Trophoblast cell (in vitro differentiated cells and primary cell): ENCODE measurements around the gene ZDHHC21.

Experiments
- DNase-seq, 2 donors: peaks; one replicate each; pipeline ENCODE4 v3.0.0-alpha.2; 2016
- H2AFZ ChIP-seq: 2 replicates; pipeline ENCODE4 v1.6.1; 2013; ENCODE audit warnings: low read length, moderate library complexity, mild to moderate bottlenecking; ENCODE audit not compliant: insufficient read depth, poor library complexity
- H2AK5ac ChIP-seq: 2 replicates; pipeline ENCODE4 v1.6.1; 2013; ENCODE audit warnings: mild to moderate bottlenecking, low read length
- H2BK120ac ChIP-seq: 2 replicates; pipeline ENCODE4 v1.6.1; 2013; ENCODE audit warnings: low read length, mild to moderate bottlenecking, moderate library complexity; ENCODE audit not compliant: insufficient read depth, poor library complexity
- H2BK12ac ChIP-seq: 2 replicates; pipeline ENCODE4 v1.6.1; 2013; ENCODE audit warnings: mild to moderate bottlenecking, low read length, moderate library complexity
- H2BK5ac ChIP-seq: 2 replicates; pipeline ENCODE4 v1.6.1; 2013; ENCODE audit warnings: low read length, low read depth, moderate library complexity, mild to moderate bottlenecking; ENCODE audit not compliant: poor library complexity
- H3K14ac ChIP-seq: 2 replicates; pipeline ENCODE4 v1.6.1; 2013; ENCODE audit warnings: mild to moderate bottlenecking, low read length
- H3K18ac ChIP-seq: 2 replicates; pipeline ENCODE4 v1.6.1; 2013; ENCODE audit warnings: mild to moderate bottlenecking, low read length
- H3K23ac ChIP-seq: 2 replicates; pipeline ENCODE4 v1.6.1; 2013; ENCODE audit warnings: low read length
- H3K27ac ChIP-seq: 2 replicates; pipeline ENCODE4 v1.5.1; 2013; ENCODE audit warnings: low read depth, mild to moderate bottlenecking, inconsistent platforms, low read length, moderate library complexity
- H3K27me3 ChIP-seq: 2 replicates; pipeline ENCODE4 v1.6.1; 2013; ENCODE audit warnings: inconsistent platforms, mild to moderate bottlenecking, low read length, moderate library complexity; ENCODE audit not compliant: insufficient read depth
- H3K36me3 ChIP-seq, 2 experiments: 1 replicate in 1 of 2; 2 replicates in 1 of 2; pipeline ENCODE4 v1.6.1; 2013; ENCODE audit warnings: low read length in 2 of 2, mild to moderate bottlenecking in 2 of 2, moderate library complexity in 1 of 2; ENCODE audit not compliant: insufficient read depth in 2 of 2, control insufficient read depth in 1 of 2
- H3K4ac ChIP-seq: 2 replicates; pipeline ENCODE4 v1.6.1; 2013; ENCODE audit warnings: low read depth, mild to moderate bottlenecking, low read length, moderate library complexity
- H3K4me1 ChIP-seq, 2 experiments: 1 replicate in 1 of 2; 2 replicates in 1 of 2; pipeline ENCODE4 v1.6.1; 2013; ENCODE audit warnings: low read length in 2 of 2, mild to moderate bottlenecking in 2 of 2, moderate library complexity in 1 of 2; ENCODE audit not compliant: insufficient read depth in 2 of 2, control insufficient read depth in 1 of 2
- H3K4me2 ChIP-seq: 2 replicates; pipeline ENCODE4 v1.6.1; 2013; ENCODE audit warnings: inconsistent platforms, mild to moderate bottlenecking, low read length, moderate library complexity
- H3K4me3 ChIP-seq: 2 replicates; pipeline ENCODE4 v1.5.1; 2013; ENCODE audit warnings: mild to moderate bottlenecking, low read depth, low read length, inconsistent platforms
- H3K79me1 ChIP-seq: one replicate; pipeline ENCODE4 v1.6.1; 2013; ENCODE audit warnings: low read length
- H3K79me2 ChIP-seq: 2 replicates; pipeline ENCODE4 v1.6.1; 2013; ENCODE audit warnings: low read length, mild to moderate bottlenecking; ENCODE audit not compliant: control insufficient read depth, insufficient read depth, poor library complexity
- H3K9ac ChIP-seq: 2 replicates; pipeline ENCODE4 v1.6.1; 2013; ENCODE audit warnings: mild to moderate bottlenecking, low read length
- H3K9me3 ChIP-seq: 2 replicates; pipeline ENCODE4 v1.6.1; 2013; ENCODE audit warnings: low read depth, mild to moderate bottlenecking, control low read depth, inconsistent platforms, low read length; ENCODE audit not compliant: insufficient read depth
- H4K12ac ChIP-seq: 2 replicates; pipeline ENCODE4 v1.6.1; 2013; ENCODE audit warnings: low read depth, mild to moderate bottlenecking, low read length, moderate library complexity
- H4K8ac ChIP-seq: 2 replicates; pipeline ENCODE4 v1.6.1; 2013; ENCODE audit warnings: low read depth, mild to moderate bottlenecking, low read length, moderate library complexity
- H4K91ac ChIP-seq: one replicate; pipeline ENCODE4 v1.6.1; 2013; ENCODE audit warnings: low read depth, mild to moderate bottlenecking, low read length, moderate library complexity
- WGBS: extraction: QIAGEN DNeasy Blood & Tissue Kit; methylation state at CpG from one replicate; pipeline ENCODE4 v1.1.7; 2013; ENCODE audit warnings: missing lambda C conversion rate; ENCODE audit not compliant: insufficient read length, insufficient coverage; ENCODE audit errors: extremely low coverage; 5-methylcytosine and 5-hydroxymethylcytosine counted together

The ZDHHC21 gene

DNA sequence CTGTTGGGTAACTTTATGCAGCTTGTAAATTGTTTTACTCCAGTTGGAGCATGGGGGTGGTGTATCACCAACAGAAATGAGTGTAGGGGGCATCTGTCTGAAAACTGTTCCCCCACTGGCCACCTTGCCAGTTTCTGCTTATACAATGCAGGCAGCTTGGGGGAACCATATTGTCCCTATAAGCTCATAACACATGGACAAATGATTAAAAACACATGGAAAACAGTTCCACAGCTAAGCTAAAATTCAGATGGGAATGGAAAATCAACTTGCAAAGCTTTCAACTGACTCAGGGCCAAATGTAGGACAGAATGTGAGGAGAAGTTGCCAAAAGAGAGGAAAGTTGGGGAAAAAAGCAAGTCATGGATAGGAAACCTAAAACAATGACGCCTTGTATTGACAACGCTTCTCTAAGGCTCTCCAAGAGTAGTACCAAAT, 37.2 kb upstream of the ZDHHC21 start:
- H4K12ac ChIP-seq = no peak overlapping the region
- H3K14ac ChIP-seq = no peak overlapping the region
- no peak overlapping the region for H2AFZ ChIP-seq
- H3K79me2 ChIP-seq = no peaks in the 10 kb centered on the region
- H3K23ac ChIP-seq = no peak overlapping the region
- H3K27ac ChIP-seq = no peak overlapping the region
- H3K4me3 ChIP-seq = no peak overlapping the region
- no peak overlapping the region for H2BK12ac ChIP-seq
- no peak overlapping the region for H3K4ac ChIP-seq
- H3K9ac ChIP-seq = no peak overlapping the region
- DNase-seq = no peak
- H3K79me1 ChIP-seq = no peaks in the 10 kb centered on the region
- no peak overlapping the region for H2BK120ac ChIP-seq
- H3K36me3 ChIP-seq = no peaks in the 10 kb centered on the region
- H3K4me2 ChIP-seq = no peak overlapping the region
- H3K18ac ChIP-seq = no peak overlapping the region
- no CpG with 5 or more reads among the region's 2 CpGs for WGBS
- H2AK5ac ChIP-seq = no peak overlapping the region
- H3K9me3 ChIP-seq = no peaks in the 10 kb centered on the region
- no peak overlapping the region for H2BK5ac ChIP-seq
- H3K4me1 ChIP-seq = no peaks in the 10 kb centered on the region
- no peak overlapping the region for H4K91ac ChIP-seq
- no peaks in the 10 kb centered on the region for H3K27me3 ChIP-seq
- H4K8ac ChIP-seq = no peak overlapping the region

DNA sequence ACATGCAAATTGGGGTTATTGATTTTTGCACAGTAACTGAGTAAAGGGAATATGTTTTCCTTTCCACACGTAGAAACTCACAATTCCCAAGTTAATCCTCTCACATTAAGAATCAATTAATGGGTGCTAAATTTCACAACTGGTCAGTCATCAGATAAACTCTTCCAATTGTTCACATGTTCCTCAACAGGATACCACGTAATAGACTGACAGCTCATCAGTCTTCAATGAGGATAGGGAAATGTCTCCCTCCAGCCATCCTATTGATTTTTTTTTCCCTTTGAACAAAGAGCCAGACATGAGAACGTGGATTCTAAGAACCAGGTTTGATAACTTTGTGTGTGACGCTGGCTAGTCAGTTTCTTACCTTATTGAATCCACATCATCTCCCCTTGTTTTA, 30.1 kb upstream of the ZDHHC21 start:
- H2BK5ac ChIP-seq = no peak overlapping the region
- no peak overlapping the region for H3K14ac ChIP-seq
- no peaks in the 10 kb centered on the region for H3K4me1 ChIP-seq
- no peak overlapping the region for H2BK120ac ChIP-seq
- H4K91ac ChIP-seq = no peak overlapping the region
- H3K36me3 ChIP-seq = no peaks in the 10 kb centered on the region
- H2AFZ ChIP-seq = no peak overlapping the region
- no peaks in the 10 kb centered on the region for H3K27me3 ChIP-seq
- no peak overlapping the region for H4K12ac ChIP-seq
- no peak overlapping the region for H3K23ac ChIP-seq
- no peak overlapping the region for H2AK5ac ChIP-seq
- H3K4ac ChIP-seq = no peak overlapping the region
- no peak overlapping the region for H2BK12ac ChIP-seq
- no peak overlapping the region for H3K18ac ChIP-seq
- no peak overlapping the region for H3K9ac ChIP-seq
- no peaks in the 10 kb centered on the region for H3K79me1 ChIP-seq
- H3K4me2 ChIP-seq = no peak overlapping the region
- no CpG with 5 or more reads among the region's 4 CpGs for WGBS
- no peak overlapping the region for H3K27ac ChIP-seq
- H3K9me3 ChIP-seq = no peaks in the 10 kb centered on the region
- H4K8ac ChIP-seq = no peak overlapping the region
- H3K4me3 ChIP-seq = no peak overlapping the region
- DNase-seq = no peak
- H3K79me2 ChIP-seq = no peaks in the 10 kb centered on the region

GRCh38 chr9:14722391-14723035, 29.3 kb upstream of the ZDHHC21 start, which contains the start of gene CER1:
Gene CER1 (minus strand): TSS chr9:14722733. CDS start chr9:14722672, 61 bp downstream.
- Histone ChIP-seq H3K36me3 (no peaks in the 10 kb centered on the region), H3K14ac (no peak within 1 kb of the TSS), H3K4me1 (no peaks in the 10 kb centered on the region), H3K23ac (no peak within 1 kb of the TSS), H2AK5ac (no peak within 1 kb of the TSS), H3K27ac (no peak within 1 kb of the TSS), H3K9me3 (no peaks in the 10 kb centered on the region), H3K4ac (no peak within 1 kb of the TSS), H4K12ac (no peak within 1 kb of the TSS), H3K79me1 (no peaks in the 10 kb centered on the region), H4K91ac (no peak within 1 kb of the TSS), H3K4me3 (no peak within 1 kb of the TSS), H3K79me2 (no peaks in the 10 kb centered on the region), H2BK120ac (no peak within 1 kb of the TSS), H3K4me2 (no peak within 1 kb of the TSS), H3K18ac (no peak within 1 kb of the TSS), H2BK5ac (no peak within 1 kb of the TSS), H2AFZ (no peak within 1 kb of the TSS), H3K27me3 (no peaks in the 10 kb centered on the region), H3K9ac (no peak within 1 kb of the TSS), H2BK12ac (no peak within 1 kb of the TSS), H4K8ac (no peak within 1 kb of the TSS)
- no CpG with 5 or more reads among the region's 7 CpGs for WGBS
- no peak for DNase-seq

- Histone ChIP-seq H4K12ac (no peak overlapping the region), H3K4me1 (no peaks in the 10 kb centered on the region), H3K4me2 (no peak overlapping the region), H2BK5ac (no peak overlapping the region), H3K9me3 (no peaks in the 10 kb centered on the region), H3K27me3 (no peaks in the 10 kb centered on the region), H3K79me1 (no peaks in the 10 kb centered on the region), H2BK120ac (no peak overlapping the region), H3K4me3 (no peak overlapping the region), H4K8ac (no peak overlapping the region), H3K36me3 (no peaks in the 10 kb centered on the region), H3K18ac (no peak overlapping the region), H3K23ac (no peak overlapping the region), H4K91ac (no peak overlapping the region), H3K9ac (no peak overlapping the region), H3K4ac (no peak overlapping the region), H3K27ac (no peak overlapping the region), H2BK12ac (no peak overlapping the region), H2AFZ (no peak overlapping the region), H3K79me2 (no peaks in the 10 kb centered on the region), H2AK5ac (no peak overlapping the region), H3K14ac (no peak overlapping the region)
- peak in 1 of 2 donors; percentile 60 for DNase-seq
- WGBS = no CpG with 5 or more reads among the region's 8 CpGs
Observed at GRCh38 chr9:14719231-14719923, 26.1 kb upstream of the ZDHHC21 start.
